HG02938 (cell line): ENCODE results near the gene FOXN3.

Experiments used
- ATAC-seq: cut with Tn5 transposase; IDR thresholded peaks from one replicate; pipeline ENCODE4 v1.9.1; 2021; ENCODE audit warnings: mild to moderate bottlenecking, moderate library complexity; ENCODE audit not compliant: unreplicated experiment

Gene FOXN3

DNA sequence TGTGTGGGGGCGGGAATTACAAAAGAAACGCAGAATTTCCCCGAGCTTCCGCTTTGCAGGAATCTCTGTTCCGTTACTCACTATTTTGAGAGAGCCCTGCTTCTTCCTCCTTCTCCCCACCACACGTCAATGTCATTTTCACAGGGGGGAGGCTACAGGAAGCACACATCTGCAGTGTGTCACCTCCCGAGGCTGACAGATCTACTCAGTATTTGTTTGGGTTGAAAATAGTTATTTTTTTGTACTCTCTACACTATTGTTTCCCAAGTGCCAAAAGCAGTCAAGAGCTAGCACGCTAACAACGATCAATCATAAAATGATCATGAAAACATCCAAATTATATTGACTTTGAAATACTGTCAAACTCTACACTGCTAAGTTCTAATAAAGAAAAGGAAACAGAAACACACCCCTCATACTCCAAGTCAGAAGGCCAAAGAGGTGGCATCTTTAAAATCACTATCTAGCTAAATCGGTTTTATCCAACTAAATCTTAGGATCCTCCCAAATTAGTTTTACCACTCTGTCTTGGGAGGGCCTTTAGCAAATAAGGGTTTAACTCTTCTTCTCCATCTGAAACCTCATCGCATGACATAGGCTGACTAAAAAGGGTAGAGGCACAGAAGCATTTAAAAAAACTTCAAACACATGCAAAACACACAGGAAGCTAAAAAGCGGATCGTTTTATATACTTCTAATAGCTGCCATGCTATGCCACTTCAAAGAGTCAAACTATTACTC is 51.8 kb downstream of the FOXN3 start:
- peak; percentile 93 for ATAC-seq

DNA sequence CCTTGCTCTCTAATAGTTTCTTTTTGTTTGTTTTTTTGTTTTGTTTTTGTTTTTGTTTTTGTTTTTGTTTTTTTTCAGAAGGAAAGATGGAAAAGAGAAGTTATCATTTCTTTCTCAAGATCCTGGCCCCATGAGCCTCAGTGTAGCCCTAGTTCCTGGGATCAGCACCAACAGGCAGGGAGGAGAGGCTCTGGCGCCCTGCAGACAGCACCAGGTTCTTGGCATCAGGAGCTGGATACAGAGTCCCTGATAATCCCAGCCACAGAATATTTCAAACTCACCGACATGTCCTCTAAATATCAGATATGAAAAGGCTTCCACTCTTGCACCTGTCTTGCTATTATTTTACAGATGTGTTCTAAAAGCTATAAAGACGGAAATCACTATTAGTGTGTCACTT is 52.7 kb downstream of the FOXN3 start:
- no peak for ATAC-seq

DNA sequence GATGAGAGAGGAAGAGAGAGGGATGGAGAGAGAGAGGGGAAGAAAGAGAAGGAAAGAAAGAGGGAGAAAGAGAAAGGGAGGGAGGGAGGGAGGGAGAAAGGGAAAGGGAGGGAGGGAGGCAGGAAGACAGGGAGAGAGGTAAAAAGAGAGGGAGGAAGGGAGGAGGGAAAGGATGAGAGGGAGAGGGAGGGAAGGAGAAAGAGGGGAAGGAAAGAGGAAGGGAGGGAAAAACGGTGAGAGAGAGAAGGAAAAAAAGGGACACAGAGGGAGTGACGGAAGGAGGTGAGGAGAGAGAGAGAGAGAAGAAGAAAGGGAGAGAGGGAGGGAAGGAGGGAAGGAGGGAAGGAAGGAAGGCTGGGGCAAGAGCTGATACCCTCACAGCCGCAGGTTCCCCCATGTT is 56.8 kb downstream of the FOXN3 start:
- no peak for ATAC-seq

DNA sequence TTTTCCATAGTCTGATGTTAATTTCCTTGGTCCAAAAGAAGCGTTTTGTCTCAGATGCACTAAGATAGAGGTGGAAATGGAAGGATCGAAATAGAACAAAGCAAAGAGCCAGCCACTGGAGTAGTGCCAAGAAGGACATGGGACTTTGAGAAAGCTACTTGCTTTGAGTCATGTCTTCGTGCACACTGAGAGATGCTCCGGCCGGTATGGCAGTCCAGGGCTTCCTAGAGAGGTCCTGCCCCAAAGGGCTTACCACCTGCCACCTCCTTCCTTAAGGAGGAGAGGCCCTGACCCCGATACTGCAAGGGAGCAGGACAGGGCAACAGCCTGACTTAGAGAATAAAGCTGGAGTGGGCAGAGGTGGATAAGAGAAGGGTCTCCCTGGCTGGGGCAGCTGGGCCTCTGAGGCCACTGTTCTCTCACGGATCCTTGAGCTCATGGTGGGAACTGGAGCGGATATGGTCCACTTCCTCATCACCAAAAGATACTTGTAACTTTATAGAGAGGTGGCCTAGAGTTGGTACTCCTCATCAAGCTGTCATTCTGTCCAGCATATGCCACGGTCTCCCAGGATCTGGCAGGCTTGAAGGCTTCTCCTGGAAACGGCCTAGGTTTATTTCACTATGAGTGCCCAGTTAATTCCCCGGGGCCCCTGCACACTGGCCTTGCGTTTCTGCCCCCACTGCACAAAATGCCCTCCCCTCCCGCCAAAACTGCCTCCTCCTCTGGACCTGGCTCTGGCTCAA is 57.4 kb downstream of the FOXN3 start:
- ATAC-seq = no peak

DNA sequence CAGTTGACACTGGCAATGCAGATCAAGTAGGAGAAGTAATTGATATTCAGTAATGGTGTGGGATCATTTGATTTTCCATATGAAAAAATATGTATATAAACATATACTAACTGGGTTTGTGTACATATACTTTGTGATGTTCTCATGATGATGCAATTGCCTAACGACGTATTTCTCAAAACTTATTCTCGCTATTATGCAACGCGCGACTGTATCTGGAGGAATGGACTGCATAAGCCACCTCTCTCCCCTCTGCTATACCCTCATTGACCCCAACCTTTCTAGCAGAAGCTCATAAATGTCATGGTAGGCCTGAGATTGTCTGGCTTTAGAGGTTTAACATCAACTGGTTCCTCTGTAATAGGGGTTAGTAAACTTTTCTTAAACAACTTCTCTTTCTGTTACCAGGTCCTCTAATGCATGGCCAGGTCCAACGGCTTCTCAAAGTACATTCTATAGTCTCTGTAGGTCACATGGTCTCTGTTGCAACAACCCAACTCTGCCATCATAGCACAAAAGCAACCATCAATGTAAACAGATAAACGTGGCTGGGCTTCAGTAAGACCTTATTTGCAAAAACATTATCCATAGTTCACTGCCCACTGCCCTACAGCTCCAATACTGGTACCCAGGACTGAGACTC is 59.3 kb downstream of the FOXN3 start:
- no peak for ATAC-seq

DNA sequence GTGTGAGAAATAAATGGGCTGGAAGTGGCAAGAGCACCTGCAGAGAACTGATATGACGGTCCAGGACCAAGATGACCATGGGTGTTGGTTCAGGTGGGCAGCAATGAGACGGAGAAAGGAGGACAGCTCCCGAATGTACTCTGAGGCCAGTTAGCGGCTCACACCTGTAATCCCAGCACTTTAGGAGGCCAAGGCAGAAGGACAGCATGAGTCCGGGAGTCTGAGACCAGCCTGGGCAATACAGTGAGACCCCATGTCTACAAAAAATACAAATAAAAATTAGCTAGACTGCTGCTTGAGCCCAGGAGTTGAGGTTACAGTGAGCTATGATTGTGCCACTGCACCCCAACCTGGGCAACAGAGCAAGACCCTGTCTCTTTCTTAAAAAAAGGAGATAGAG is 60.1 kb downstream of the FOXN3 start:
- no peak for ATAC-seq

DNA sequence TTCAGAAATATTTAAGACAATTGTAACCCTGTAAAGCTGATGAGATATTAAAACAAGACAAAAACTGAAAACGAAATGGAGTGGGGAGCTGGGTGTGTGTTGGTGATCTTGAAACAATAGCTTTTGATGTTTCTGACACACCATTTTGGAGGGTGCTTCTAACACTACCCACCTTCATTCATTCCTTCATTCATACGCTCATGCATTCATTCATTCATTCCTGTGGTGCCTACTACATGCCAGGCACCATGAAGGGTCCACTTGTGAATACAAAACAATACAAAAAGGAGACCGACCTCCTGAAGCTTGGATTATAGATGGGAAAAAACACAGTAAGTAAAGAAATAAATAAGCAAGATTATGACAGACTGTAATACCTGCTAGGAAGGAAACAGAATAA is 60.5 kb downstream of the FOXN3 start:
- ATAC-seq = no peak

DNA sequence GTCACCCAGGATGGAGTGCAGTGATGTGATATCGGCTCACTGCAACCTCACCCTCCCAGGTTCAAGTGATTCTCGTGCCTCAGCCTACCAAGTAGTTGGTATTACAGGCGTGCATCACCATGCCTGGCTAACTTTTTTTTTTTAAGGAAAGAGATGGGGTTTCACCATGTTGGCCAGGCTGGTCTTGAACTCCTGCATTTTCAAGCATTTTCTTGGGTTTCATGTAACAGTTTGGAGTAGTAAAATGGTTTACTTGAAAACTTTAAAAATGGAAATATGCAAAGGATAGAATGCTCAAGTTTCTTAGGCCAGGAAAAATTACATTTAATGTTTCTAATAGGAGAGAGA is 63.3 kb downstream of the FOXN3 start:
- no peak for ATAC-seq

DNA sequence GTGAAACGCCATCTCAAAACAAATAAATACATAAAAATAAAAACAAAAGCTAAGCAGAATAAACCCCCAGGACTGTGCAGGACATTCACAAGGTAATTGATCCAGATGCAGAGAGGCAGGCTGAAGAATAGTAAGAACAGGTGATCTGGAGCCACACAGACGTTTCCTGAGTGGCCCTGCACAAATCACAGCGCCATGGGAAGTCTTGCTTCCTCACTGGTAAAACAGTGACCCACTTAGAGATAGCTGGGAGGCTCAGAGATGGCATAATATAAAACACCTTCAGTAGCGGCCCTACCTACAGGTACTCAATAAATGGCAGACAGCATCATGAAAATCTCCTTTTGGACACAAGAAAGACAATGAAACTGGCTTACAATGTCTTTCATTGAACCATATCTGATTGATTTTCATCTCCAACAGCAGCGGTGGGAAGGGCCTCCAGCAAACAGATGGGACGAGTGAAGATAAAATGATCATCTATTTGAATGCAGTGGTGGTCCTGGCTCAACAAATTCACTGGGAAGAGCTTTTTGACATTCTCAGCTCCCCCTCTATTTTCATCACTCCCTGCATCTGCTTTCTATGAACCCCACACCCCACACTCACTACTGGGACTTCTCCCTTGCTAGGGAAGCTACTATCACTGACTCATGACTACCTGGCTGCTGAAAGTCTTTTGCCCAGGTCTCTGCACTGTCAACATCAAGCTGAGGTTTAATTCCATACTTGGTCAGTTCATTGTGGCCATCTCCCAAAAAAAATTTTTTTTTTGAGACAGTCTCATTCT is 63.9 kb downstream of the FOXN3 start:
- no peak for ATAC-seq

DNA sequence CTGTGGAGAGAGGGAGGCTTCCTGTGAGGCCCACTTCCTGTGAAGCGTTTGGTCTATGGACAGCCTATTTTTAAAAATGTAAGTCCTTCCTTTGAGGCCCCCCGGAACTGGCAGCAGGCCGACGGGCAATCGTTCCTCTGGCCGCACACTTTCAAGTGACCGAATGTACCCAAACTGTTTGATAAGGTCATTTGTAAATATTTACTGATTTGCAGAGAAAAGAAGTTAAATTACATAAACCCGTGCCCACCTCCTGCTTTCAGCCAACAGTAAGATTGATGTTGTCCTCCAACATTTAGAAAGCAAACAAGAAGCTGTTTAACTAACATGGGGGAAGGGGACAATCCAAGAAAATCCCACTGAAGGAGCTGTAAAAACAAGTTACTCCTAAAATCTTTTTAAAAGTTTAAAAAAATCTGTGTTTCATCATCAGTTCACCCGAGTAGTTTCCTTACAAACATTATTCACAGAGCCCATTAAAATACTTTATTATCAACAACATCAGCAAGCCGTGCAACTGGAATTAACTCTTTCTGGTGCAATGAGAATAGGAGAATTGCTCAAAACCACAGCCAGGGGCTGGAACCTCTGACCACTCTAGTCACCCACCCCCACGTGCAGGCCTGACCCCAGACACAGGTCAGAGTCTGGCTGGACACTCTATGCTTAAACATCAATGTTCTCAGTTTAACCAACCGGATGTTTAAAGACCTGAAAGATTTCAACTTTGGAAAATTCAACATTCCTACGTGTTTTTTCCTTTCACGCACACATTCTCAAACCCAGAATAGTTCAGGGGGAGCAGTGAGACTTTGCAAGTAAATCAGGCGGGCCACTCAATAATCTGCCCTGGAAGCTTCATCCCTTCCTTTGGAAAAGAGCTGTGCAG is 65.3 kb downstream of the FOXN3 start:
- peak; percentile 70 for ATAC-seq

DNA sequence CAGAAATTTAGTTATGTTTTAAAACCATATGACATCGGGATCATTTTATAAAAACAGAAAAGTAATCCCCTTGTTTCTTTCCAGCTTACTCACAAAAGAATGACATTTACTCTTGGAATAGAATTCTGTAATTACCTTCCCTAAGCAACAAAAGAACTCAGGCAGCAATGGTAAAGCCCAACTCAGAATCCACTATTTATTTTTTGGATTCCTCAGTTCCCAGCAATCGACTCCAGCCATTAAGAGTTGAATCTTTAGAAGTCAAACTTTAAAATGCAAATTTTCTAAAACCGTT is 65.9 kb downstream of the FOXN3 start:
- ATAC-seq = no peak

DNA sequence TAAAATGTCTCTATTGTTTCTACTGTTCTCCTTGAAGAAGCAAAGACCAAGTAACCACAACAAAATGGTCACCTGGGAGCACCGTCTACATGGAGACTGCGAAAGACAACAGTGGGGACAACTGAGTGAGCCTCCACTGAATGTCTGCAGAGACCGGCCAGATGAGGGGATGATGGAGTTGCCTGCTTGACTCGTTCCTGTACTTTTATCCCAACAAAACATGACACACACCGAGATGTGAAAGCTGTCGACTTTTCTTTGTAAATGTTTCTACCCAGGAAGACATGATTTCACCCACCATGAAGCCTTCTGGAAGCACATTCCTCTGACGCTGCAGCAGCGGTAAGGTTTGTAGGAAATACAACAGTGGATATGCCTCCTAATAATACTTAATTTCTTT is 66.9 kb downstream of the FOXN3 start:
- ATAC-seq = no peak

DNA sequence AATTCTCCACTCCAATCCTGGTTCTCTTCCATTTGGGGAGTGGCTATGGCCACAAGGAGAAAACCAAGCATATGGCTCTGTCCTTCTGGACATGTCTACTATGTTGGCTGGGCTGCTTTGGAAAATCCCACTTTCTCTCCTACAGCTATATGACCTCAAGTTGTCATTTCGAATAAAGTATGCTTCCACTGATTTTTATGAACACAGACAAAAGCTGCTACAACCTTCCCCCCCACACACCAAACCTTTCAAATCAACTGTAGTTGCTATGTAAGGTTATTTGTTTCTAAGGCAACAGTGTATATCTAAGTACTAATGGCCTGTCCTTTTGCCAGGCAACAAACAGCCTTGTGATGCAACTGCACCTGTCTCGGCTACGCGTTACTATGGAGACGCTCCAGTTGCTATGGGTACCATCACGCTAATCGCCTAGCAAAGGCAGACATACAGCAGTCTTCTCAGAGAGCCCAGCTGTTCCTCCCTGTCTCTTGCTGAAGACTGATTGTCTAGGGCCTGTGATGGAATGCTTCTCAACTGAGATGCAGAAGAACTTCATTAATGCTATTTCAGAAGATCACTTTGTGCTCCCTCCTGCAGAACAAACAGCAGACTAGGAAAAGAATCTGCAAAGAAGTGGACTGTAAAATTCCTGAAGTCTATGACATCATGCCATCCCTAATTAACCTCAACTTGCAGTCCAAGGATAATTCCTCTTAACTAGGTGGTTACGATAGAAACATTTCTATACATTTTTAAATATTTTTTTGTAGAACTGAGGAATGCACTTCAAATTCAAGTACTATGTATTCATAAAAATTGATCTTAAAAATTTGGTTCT is 67.6 kb downstream of the FOXN3 start:
- no peak for ATAC-seq

DNA sequence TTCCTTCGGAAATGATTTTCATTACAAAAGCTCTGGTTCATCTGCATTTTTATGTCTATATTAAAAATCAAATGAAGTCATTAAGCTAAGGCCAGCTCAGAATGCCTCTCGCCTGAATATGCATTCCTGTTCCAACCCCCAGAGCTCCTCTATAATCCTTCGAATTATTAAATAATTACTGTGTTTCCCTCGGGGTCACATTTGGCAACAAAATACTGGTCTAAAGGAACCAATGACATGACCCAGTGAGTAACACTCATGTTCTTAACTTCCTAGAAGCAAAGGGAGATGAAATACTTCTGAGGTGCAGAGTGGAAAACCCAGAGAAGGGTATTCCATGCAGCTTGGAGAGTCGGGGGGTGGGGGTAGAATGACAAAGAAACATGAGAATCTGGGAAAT is 68.3 kb downstream of the FOXN3 start:
- ATAC-seq = no peak

DNA sequence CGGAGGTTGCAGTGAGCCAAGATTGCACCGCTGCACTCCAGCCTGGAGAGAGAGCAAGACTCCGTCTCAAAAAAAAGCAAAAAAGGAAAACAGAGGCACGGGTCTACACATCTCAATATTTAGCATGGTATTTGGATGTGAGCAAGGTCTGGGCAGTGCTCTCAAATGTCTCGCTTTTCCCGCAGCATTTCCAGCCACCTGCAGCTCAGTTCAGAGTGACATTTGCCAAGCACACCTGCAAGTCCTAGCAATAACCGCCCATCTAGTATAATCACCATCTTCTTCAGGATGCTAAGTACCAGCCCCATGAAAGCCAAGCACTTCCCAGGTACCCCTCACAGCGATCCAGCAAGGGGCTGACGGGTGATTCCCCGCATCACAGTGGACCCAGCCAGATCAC is 69.1 kb downstream of the FOXN3 start:
- ATAC-seq = no peak

DNA sequence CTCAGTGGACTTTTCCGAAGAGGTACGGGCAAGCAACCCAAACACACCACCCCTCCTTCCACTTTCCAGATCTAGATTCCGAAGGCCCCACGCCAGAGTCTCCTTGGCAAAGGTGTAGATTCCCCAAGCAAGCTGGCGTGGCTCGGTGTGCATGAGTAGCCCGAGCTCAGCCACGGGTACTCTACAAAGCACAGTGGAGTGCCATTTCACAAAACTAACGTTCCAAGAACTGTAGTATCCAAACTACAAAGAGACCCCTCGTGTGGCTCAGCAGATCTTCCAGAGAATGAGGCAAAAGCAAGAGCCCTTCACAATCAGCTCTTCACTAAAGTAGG is 72.1 kb downstream of the FOXN3 start:
- no peak for ATAC-seq

DNA sequence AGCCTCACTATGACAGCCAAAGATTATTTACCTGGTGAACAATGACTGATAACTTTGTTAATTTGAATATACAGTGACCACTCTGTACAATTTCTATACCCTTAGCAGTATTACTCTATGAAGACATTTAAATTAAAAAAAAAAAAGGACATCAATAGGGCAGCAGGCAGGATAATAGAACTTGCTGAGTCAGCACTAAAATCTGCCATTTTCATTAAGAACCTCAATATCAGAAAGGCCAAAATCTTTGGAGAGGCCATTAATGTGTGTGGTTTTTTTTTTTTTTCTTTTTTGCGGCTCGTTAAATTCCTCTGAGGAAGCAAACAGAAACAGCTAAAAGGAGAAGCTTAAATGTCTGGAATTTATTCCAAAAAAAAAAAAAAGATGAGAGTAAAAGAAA is 73.7 kb downstream of the FOXN3 start:
- ATAC-seq = no peak

DNA sequence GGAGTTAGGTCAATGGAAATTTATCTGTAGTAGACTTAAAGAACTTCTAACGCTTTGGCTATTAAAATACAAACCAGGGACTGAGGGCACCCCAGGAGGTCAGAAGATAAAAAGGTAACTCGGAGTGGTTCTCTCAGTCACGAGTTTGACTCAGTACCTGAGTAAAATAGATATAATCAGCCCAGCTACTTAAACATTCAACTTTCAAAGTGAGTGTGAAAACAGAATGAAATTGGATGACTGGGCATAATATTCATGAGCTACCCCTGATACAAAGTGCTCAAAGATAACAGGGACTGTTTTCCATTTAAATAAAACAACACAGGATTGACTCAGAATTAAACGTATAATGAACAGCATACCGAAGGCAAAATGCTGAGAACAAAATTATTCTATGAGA is 75.0 kb downstream of the FOXN3 start:
- no peak for ATAC-seq

DNA sequence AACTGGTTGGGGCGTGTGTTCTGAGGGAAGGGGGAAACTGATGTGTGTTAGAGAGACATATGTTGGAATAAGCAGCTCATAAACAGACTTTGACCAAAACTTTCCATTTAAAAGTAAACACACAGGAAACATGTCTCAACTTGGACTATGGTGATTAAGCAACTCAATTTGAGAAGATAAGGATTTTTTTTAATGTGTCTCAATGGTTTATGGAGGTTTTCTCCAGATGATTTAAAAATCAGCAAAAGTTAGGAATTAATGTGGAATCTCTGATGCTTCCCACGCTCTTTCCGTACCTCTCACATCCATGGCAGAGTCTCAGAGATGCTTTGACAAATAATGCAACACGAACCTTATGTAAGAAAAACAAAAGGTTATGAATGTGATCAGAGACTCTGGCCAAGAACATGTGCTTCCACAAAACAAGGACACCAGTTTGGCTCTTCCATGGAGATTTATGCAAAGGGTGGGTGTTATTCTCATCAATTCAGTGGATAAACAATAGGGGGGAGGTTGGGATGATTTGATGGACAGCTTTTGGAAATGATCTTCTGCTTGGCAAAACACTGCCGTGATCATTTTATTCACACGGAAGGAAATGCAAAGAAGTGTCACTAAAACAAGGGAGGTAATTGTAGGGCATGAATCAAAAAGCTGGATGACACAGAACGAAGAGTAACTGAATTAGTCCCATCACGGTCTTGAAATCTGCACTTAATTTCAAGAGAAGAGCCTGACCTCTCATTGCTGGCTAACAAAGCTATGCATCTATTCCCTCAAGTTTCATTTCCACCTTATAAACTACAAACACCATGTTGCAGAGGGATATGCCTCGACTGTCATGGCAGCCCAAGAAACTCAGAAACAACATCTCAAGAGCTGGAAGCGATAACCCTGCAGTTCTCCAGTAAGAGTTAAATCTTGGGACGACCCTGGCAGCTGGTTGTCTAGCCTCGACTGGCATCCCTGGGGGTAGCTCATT is 76.5 kb downstream of the FOXN3 start:
- no peak for ATAC-seq
